ENCODE measurements around the gene PSG7. TPM values are rescaled to one million over a fixed set of nuclear protein-coding genes. Genes with fewer than 3 reads are reported as not detected.
"Not testable (repeated sequence)": the region's sequence is repeated elsewhere in the genome, so short reads cannot be mapped to it uniquely, and the experiment has no call there.

The PSG7 gene
- total RNA-seq, 1 experiment from 2014 or later: not detected

DNA sequence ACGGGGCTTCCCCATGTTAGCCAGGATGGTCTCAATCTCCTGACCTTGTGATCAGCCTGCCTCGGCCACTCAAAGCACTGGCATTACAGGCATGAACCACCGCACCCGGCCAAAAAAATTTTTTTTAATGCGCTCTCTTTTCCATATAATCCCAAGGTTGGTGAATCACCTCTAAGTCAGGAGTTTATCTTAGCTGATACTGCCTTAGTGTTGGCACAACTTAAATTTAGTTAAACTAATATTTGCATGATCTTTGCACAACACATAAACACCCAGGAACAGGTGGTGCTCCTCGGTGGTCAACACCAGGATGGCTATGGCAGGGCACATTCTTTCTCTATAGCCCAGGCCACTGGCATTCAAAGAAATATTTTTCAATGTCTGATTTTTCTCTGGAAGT is 24.1 kb upstream of the PSG7 start:
- H3K9me2 ChIP-seq (ENCODE audit: insufficient read depth): no peaks in the 10 kb centered on the region
- H3K9me3 ChIP-seq (ENCODE audit: insufficient read depth, low read depth): no peaks in the 10 kb centered on the region
- no peak overlapping the region for H3K27ac ChIP-seq
- no peak for DNase-seq
- H3K79me2 ChIP-seq (ENCODE audit: low read depth): no peaks in the 10 kb centered on the region
- H3K4me1 ChIP-seq (replicated peaks; ENCODE audit: insufficient read depth): no peaks in the 10 kb centered on the region
- no peak overlapping the region for H2AFZ ChIP-seq
- CTCF ChIA-PET: no interaction called here
- BruUV-seq (replicated peaks): no TSS peak
- H3F3A ChIP-seq (ENCODE audit: insufficient read depth, low read depth): no peaks in the 10 kb centered on the region
- no peaks in the 10 kb centered on the region for H3K36me3 ChIP-seq (ENCODE audit: low read depth)
- POLR2A ChIA-PET (ENCODE audit: unreplicated experiment): no interaction called here
- no peak overlapping the region for H3K4me3 ChIP-seq
- H3K27me3 ChIP-seq (ENCODE audit: insufficient read depth, low read depth): no peaks in the 10 kb centered on the region; the same call in 1 of the 2 replicates
- H4K20me1 ChIP-seq (ENCODE audit: insufficient read depth): no peaks in the 10 kb centered on the region
- intact Hi-C loops (cut with micrococcal nuclease; ENCODE audit: unreplicated experiment): no loop called here
- no peak overlapping the region for H3K4me2 ChIP-seq
- TF ChIP-seq, protein P1, sequence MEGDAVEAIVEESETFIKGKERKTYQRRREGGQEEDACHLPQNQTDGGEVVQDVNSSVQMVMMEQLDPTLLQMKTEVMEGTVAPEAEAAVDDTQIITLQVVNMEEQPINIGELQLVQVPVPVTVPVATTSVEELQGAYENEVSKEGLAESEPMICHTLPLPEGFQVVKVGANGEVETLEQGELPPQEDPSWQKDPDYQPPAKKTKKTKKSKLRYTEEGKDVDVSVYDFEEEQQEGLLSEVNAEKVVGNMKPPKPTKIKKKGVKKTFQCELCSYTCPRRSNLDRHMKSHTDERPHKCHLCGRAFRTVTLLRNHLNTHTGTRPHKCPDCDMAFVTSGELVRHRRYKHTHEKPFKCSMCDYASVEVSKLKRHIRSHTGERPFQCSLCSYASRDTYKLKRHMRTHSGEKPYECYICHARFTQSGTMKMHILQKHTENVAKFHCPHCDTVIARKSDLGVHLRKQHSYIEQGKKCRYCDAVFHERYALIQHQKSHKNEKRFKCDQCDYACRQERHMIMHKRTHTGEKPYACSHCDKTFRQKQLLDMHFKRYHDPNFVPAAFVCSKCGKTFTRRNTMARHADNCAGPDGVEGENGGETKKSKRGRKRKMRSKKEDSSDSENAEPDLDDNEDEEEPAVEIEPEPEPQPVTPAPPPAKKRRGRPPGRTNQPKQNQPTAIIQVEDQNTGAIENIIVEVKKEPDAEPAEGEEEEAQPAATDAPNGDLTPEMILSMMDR (conservative IDR thresholded peaks at IDR 0.05): no peak
- no peak for TF ChIP-seq EZH2 (IDR thresholded peaks at IDR 0.05; ENCODE audit: low read depth)

- DNase-seq; H3K4me3 ChIP-seq; H3K79me2 ChIP-seq (ENCODE audit: low read depth); H4K20me1 ChIP-seq (ENCODE audit: insufficient read depth); H3K27me3 ChIP-seq (ENCODE audit: insufficient read depth, low read depth); BruUV-seq (replicated peaks); H3K36me3 ChIP-seq (ENCODE audit: low read depth); H3K27ac ChIP-seq; POLR2A ChIA-PET (ENCODE audit: unreplicated experiment); H3K4me1 ChIP-seq (replicated peaks; ENCODE audit: insufficient read depth); H3K9me3 ChIP-seq (ENCODE audit: insufficient read depth, low read depth); intact Hi-C loops (cut with micrococcal nuclease; ENCODE audit: unreplicated experiment); CTCF ChIA-PET; H3K9me2 ChIP-seq (ENCODE audit: insufficient read depth); H2AFZ ChIP-seq; H3F3A ChIP-seq (ENCODE audit: insufficient read depth, low read depth); H3K4me2 ChIP-seq: not testable (repeated sequence)
These were observed 15.1 kb upstream of the PSG7 start for GRCh38 chr19:42952126-42952525.

GRCh38 chr19:42951476-42951875 is 14.5 kb upstream of the PSG7 start:
- H3F3A ChIP-seq (ENCODE audit: insufficient read depth, low read depth); H3K9me3 ChIP-seq (ENCODE audit: insufficient read depth, low read depth); POLR2A ChIA-PET (ENCODE audit: unreplicated experiment); H3K4me3 ChIP-seq; DNase-seq; H3K79me2 ChIP-seq (ENCODE audit: low read depth); H4K20me1 ChIP-seq (ENCODE audit: insufficient read depth); H3K9me2 ChIP-seq (ENCODE audit: insufficient read depth); H3K4me2 ChIP-seq; intact Hi-C loops (cut with micrococcal nuclease; ENCODE audit: unreplicated experiment); H3K27me3 ChIP-seq (ENCODE audit: insufficient read depth, low read depth); BruUV-seq (replicated peaks); H3K27ac ChIP-seq; CTCF ChIA-PET; H3K4me1 ChIP-seq (replicated peaks; ENCODE audit: insufficient read depth); H3K36me3 ChIP-seq (ENCODE audit: low read depth); H2AFZ ChIP-seq: not testable (repeated sequence)

GRCh38 chr19:42942187-42942789 is 5.3 kb upstream of the PSG7 start:
- no peaks in the 10 kb centered on the region for H3K9me3 ChIP-seq (ENCODE audit: insufficient read depth, low read depth)
- H3K9me2 ChIP-seq (ENCODE audit: insufficient read depth): no peaks in the 10 kb centered on the region; the same call in 1 of the 2 replicates
- no peak overlapping the region for H3K27ac ChIP-seq
- no peaks in the 10 kb centered on the region for H3K4me1 ChIP-seq (replicated peaks; ENCODE audit: insufficient read depth)
- no TSS peak for BruUV-seq (replicated peaks)
- TF ChIP-seq EZH2 (IDR thresholded peaks at IDR 0.05; ENCODE audit: low read depth): no peak
- TF ChIP-seq, protein P1 (conservative IDR thresholded peaks at IDR 0.05): peak; percentile 39; the same call in 1 of the 2 replicates
- no peaks in the 10 kb centered on the region for H3K36me3 ChIP-seq (ENCODE audit: low read depth)
- H3K79me2 ChIP-seq (ENCODE audit: low read depth): no peaks in the 10 kb centered on the region
- H3F3A ChIP-seq (ENCODE audit: insufficient read depth, low read depth): no peaks in the 10 kb centered on the region
- H4K20me1 ChIP-seq (ENCODE audit: insufficient read depth): no peaks in the 10 kb centered on the region
- no peak overlapping the region for H3K4me3 ChIP-seq
- H3K4me2 ChIP-seq: no peak overlapping the region
- CTCF ChIA-PET: no interaction called here
- H2AFZ ChIP-seq: no peak overlapping the region
- POLR2A ChIA-PET (ENCODE audit: unreplicated experiment): no interaction called here
- intact Hi-C loops (cut with micrococcal nuclease; ENCODE audit: unreplicated experiment): no loop called here
- no peaks in the 10 kb centered on the region for H3K27me3 ChIP-seq (ENCODE audit: insufficient read depth, low read depth)
- DNase-seq: no peak

DNA sequence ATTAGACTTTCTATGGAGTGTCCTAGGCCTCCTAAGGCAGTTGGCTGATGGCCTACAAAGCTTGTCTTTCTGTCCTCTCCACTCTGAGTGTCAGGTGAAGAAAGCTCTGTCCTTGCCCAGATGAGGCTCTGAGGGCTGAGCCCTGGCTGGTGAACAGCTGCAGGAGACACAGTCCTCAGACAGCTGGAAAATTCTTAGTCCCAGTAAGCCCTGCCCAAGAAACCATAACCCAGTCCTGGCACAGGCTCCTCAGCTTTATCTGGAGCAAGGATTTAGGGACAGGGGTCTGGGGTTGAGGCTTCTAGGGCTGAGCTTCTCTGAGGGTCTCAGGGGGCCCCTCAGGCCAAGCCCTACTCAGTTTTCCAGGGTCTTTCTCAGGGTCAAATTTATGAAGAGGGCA is 2.3 kb downstream of the PSG7 start:
- peaks cover 14% of the 10 kb centered on the region for H3K4me1 ChIP-seq (replicated peaks; ENCODE audit: insufficient read depth)
- H3K9me3 ChIP-seq (ENCODE audit: insufficient read depth, low read depth); H3K9me2 ChIP-seq (ENCODE audit: insufficient read depth); H3K79me2 ChIP-seq (ENCODE audit: low read depth); H3K36me3 ChIP-seq (ENCODE audit: low read depth); CTCF ChIA-PET; POLR2A ChIA-PET (ENCODE audit: unreplicated experiment); H3K27ac ChIP-seq; H3K27me3 ChIP-seq (ENCODE audit: insufficient read depth, low read depth); DNase-seq; H3K4me2 ChIP-seq; H4K20me1 ChIP-seq (ENCODE audit: insufficient read depth); H3K4me3 ChIP-seq; H2AFZ ChIP-seq; BruUV-seq (replicated peaks): not testable (repeated sequence)
- H3F3A ChIP-seq (ENCODE audit: insufficient read depth, low read depth): peaks cover 14% of the 10 kb centered on the region; the same call in 1 of the 2 replicates
- intact Hi-C loops (cut with micrococcal nuclease; ENCODE audit: unreplicated experiment): loop anchor here (5.0 kb wide), 1 partner anchor 153 kb away; no protein-coding TSS in a partner anchor

DNA sequence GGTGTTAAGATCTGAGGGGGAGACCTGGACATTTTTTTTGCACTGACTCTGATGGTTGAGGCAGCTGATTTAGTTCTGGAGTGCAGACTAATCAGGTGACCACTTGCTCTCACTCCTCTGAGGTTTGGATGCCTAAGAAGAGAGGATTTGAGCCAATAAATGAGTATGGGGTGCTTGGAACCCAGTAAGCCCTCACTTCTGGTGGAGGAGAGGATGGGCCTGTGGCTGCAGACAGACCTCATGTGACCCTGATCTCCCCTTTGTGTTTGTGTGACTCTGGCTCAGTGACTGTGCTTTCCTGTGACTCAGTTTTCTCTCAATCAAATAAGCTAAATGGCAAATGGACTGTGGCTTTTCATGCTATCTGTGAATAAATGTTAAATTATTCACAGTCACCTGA is 2.8 kb downstream of the PSG7 start:
- H3K4me3 ChIP-seq; H2AFZ ChIP-seq; POLR2A ChIA-PET (ENCODE audit: unreplicated experiment); H3K9me2 ChIP-seq (ENCODE audit: insufficient read depth); DNase-seq; H4K20me1 ChIP-seq (ENCODE audit: insufficient read depth); H3K36me3 ChIP-seq (ENCODE audit: low read depth); H3K4me2 ChIP-seq; H3K79me2 ChIP-seq (ENCODE audit: low read depth); H3K27me3 ChIP-seq (ENCODE audit: insufficient read depth, low read depth); BruUV-seq (replicated peaks); H3K27ac ChIP-seq; H3K9me3 ChIP-seq (ENCODE audit: insufficient read depth, low read depth); CTCF ChIA-PET: not testable (repeated sequence)
- Histone ChIP-seq H3K4me1 (replicated peaks; ENCODE audit: insufficient read depth) (peaks cover 14% of the 10 kb centered on the region), H3F3A (ENCODE audit: insufficient read depth, low read depth) (peaks cover 14% of the 10 kb centered on the region; the same call in 1 of the 2 replicates)
- intact Hi-C loops (cut with micrococcal nuclease; ENCODE audit: unreplicated experiment): loop anchor here (5.0 kb wide), 1 partner anchor 153 kb away; no protein-coding TSS in a partner anchor
